Keratinocyte (primary cell): Measurements from ENCODE around the gene NOTCH3. TPM values are rescaled to one million over a fixed set of nuclear protein-coding genes. Genes with fewer than 3 reads are reported as not detected.

Experiments used
- DNase-seq: peaks from one replicate; pipeline ENCODE4 v3.0.0-alpha.2; 2011; ENCODE audit warnings: low read depth, missing footprints, low spot score
- FAIRE-seq: peaks from 2 replicates; lab custom pipeline; 2011; peaks lifted over from hg19 to GRCh38; lab: Jason Lieb, UNC
- H2AFZ ChIP-seq: 2 replicates; pipeline ENCODE4 v1.6.0; 2012; ENCODE audit warnings: low read length, control low read depth, inconsistent platforms; ENCODE audit not compliant: control insufficient read depth
- H3K27ac ChIP-seq: 2 replicates; pipeline ENCODE4 v1.5.1; 2011; ENCODE audit warnings: low read length; ENCODE audit not compliant: control insufficient read depth, insufficient read depth
- H3K27me3 ChIP-seq: 3 replicates; pipeline ENCODE4 v1.6.0; 2011; ENCODE audit warnings: low read length; ENCODE audit not compliant: control insufficient read depth, insufficient read depth; ENCODE audit errors: extremely low read depth
- H3K36me3 ChIP-seq, 2 experiments: 2 replicates in 1 of 2; 3 replicates in 1 of 2; pipeline ENCODE4 v1.5.1; 2011; ENCODE audit warnings: low read length in 2 of 2, mild to moderate bottlenecking in 1 of 2; ENCODE audit not compliant: control insufficient read depth in 2 of 2, insufficient read depth in 2 of 2; ENCODE audit errors: extremely low read depth in 1 of 2
- H3K4me1 ChIP-seq: 3 replicates; pipeline ENCODE4 v1.5.1; 2011; ENCODE audit warnings: low read length; ENCODE audit not compliant: control insufficient read depth, insufficient read depth; ENCODE audit errors: extremely low read depth
- H3K4me2 ChIP-seq: 3 replicates; pipeline ENCODE4 v1.6.0; 2011; ENCODE audit warnings: low read depth, low read length; ENCODE audit not compliant: control insufficient read depth, insufficient read depth; ENCODE audit errors: extremely low read depth
- H3K4me3 ChIP-seq, 3 experiments: fragments of 200-600 bp in 1 of 3; sonication (generic) in 1 of 3; 2 replicates in 2 of 3; 3 replicates in 1 of 3; pipeline ENCODE4 v1.5.1; 2011 to 2016; ENCODE audit warnings: low read length in 3 of 3, mild to moderate bottlenecking in 3 of 3, control low read depth in 2 of 3, inconsistent platforms in 1 of 3, low read depth in 1 of 3, mixed read lengths in 1 of 3, mixed run types in 1 of 3, moderate library complexity in 1 of 3; ENCODE audit not compliant: control insufficient read depth in 2 of 3, insufficient read depth in 2 of 3; ENCODE audit errors: extremely low read depth in 1 of 3
- H3K79me2 ChIP-seq: 2 replicates; pipeline ENCODE4 v1.6.0; 2012; ENCODE audit warnings: low read length; ENCODE audit not compliant: control insufficient read depth, insufficient read depth
- H3K9ac ChIP-seq: 3 replicates; pipeline ENCODE4 v1.6.0; 2011; ENCODE audit warnings: low read length; ENCODE audit not compliant: control insufficient read depth, insufficient read depth; ENCODE audit errors: extremely low read depth
- H3K9me1 ChIP-seq: 3 replicates; pipeline ENCODE4 v1.6.0; 2011; ENCODE audit warnings: low read length; ENCODE audit not compliant: control insufficient read depth, insufficient read depth; ENCODE audit errors: extremely low read depth
- H3K9me3 ChIP-seq: 2 replicates; pipeline ENCODE4 v1.5.1; 2012; ENCODE audit warnings: low read depth, low read length; ENCODE audit not compliant: control insufficient read depth
- H4K20me1 ChIP-seq: 3 replicates; pipeline ENCODE4 v1.6.0; 2011; ENCODE audit warnings: low read length; ENCODE audit not compliant: control insufficient read depth, insufficient read depth; ENCODE audit errors: extremely low read depth
- EZH2 ChIP-seq: IDR thresholded peaks from one replicate; pipeline ENCODE4 v1.6.1; 2012; ENCODE audit warnings: inconsistent platforms, mild to moderate bottlenecking, low read length, moderate library complexity
- dilution Hi-C: fragments of 300-500 bp; cut with MboI; formaldehyde crosslinking; loops from one replicate; pipeline ENCODE4 v1.7.0; 2020; ENCODE audit warnings: low sequenced_read_pairs; ENCODE audit not compliant: extremely low pct_ligation_motif_present
- polyA plus RNA-seq, 5 experiments: library from polyadenylated mRNA; depleted of rRNA in 3 of 5; stranded (reverse) in 3 of 5; stranded (forward) in 1 of 5; unstranded in 1 of 5; fragments of >200 nt; gene quantifications; 1 replicate in 1 of 5; 2 replicates in 3 of 5; 3 replicates in 1 of 5; pipeline versions ENCODE4 v1.2.1 to v1.2.3, GENCODE V29; 2011 to 2012; ENCODE audit warnings: missing spikeins in 2 of 5, low read depth in 1 of 5, low replicate concordance in 1 of 5
- small RNA-seq, 3 experiments: library from RNA; depleted of rRNA; stranded (forward); fragments of <200 nt; gene quantifications; one replicate each; pipeline ENCODE3, GENCODE V24; 2012; ENCODE audit warnings: low read depth in 3 of 3, low replicate concordance in 1 of 3; ENCODE audit not compliant: insufficient read length in 3 of 3
- TF ChIP-seq, protein P1 (sequence below), 3 experiments: IDR thresholded peaks in 1 of 3; conservative IDR thresholded peaks in 1 of 3; optimal IDR thresholded peaks in 1 of 3; 2 replicates in 2 of 3; 3 replicates in 1 of 3; pipeline versions ENCODE3 to v1.5.1; 2011; ENCODE audit warnings: low read length in 3 of 3, mild to moderate bottlenecking in 3 of 3, moderate library complexity in 2 of 3, control low read depth in 1 of 3, inconsistent platforms in 1 of 3; ENCODE audit not compliant: insufficient read depth in 2 of 3; ENCODE audit errors: extremely low read depth in 1 of 3

NOTCH3 gene
- polyA plus RNA-seq, 1 donor (not counting 4 experiments of a cell fraction or from before 2014, with no cell fraction given) = 4.1 TPM

DNA sequence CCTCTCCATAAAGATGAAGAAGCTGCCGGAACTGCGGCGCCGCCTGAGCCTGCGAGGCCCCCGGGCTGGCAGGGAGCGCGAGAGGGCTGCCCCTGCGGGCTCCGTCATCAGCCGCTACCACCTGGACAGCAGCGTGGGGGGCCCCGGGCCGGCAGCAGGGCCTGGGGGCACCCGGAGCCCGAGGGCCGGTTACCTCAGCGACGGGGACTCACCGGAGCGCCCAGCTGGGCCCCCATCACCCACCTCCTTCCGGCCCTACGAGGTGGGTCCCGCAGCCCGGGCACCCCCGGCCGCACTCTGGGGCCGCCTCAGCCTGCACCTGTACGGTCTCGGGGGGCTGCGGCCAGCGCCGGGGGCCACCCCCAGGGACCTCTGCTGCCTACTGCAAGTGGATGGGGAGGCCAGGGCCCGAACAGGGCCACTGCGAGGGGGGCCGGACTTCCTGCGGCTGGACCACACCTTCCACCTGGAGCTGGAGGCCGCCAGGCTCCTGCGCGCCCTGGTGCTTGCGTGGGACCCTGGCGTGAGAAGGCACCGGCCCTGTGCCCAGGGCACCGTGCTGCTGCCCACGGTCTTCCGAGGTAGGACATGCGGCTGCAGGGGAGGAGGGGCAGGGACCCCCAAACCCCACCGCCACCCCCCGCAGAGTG, 90.9 kb downstream of the NOTCH3 start:
- DNase-seq (no peak), FAIRE-seq (no peak)
- dilution Hi-C loops = no loop called here
- no peak for TF ChIP-seq EZH2
- TF ChIP-seq, protein P1, sequence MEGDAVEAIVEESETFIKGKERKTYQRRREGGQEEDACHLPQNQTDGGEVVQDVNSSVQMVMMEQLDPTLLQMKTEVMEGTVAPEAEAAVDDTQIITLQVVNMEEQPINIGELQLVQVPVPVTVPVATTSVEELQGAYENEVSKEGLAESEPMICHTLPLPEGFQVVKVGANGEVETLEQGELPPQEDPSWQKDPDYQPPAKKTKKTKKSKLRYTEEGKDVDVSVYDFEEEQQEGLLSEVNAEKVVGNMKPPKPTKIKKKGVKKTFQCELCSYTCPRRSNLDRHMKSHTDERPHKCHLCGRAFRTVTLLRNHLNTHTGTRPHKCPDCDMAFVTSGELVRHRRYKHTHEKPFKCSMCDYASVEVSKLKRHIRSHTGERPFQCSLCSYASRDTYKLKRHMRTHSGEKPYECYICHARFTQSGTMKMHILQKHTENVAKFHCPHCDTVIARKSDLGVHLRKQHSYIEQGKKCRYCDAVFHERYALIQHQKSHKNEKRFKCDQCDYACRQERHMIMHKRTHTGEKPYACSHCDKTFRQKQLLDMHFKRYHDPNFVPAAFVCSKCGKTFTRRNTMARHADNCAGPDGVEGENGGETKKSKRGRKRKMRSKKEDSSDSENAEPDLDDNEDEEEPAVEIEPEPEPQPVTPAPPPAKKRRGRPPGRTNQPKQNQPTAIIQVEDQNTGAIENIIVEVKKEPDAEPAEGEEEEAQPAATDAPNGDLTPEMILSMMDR (optimal IDR thresholded peaks at IDR 0.05 in 1 of 3, IDR thresholded peaks at IDR 0.05 in 1 of 3, conservative IDR thresholded peaks at IDR 0.05 in 1 of 3; ENCODE audit: extremely low read depth in 1 of 3, insufficient read depth in 2 of 3, low read length in 3 of 3) = no peak
- H4K20me1 ChIP-seq = no peaks in the 10 kb centered on the region
- no peaks in the 10 kb centered on the region for H3K27me3 ChIP-seq
- no peak overlapping the region for H3K4me3 ChIP-seq
- no peak overlapping the region for H3K9ac ChIP-seq
- H2AFZ ChIP-seq = no peak overlapping the region
- no peaks in the 10 kb centered on the region for H3K79me2 ChIP-seq
- no peaks in the 10 kb centered on the region for H3K9me3 ChIP-seq
- H3K4me2 ChIP-seq = no peak overlapping the region
- no peak overlapping the region for H3K27ac ChIP-seq
- H3K9me1 ChIP-seq = no peaks in the 10 kb centered on the region
- H3K36me3 ChIP-seq = peaks cover 4 to 20% of the 10 kb centered on the region in 2 experiments
- H3K4me1 ChIP-seq = peaks cover 3% of the 10 kb centered on the region

Small RNA genes within 50 kb of the gene (small RNA-seq; reads per million reads assigned to genes)
- gene MIR6795 = 0 reads per million in 3 experiments
- gene RNU6-782P = 0 reads per million in 3 experiments

Other genes starting within 250 kb of the NOTCH3 start
- 0.59 to 1.9 TPM (median 0.96 TPM) in 3 replicates for gene SLC1A6, start 221.1 kb downstream of the NOTCH3 start, polyA plus RNA-seq
- gene CASP14, start 151.5 kb downstream of the NOTCH3 start, polyA plus RNA-seq = 52.7 to 243 TPM (median 122 TPM) in 3 replicates
- gene OR1I1, start 118.8 kb downstream of the NOTCH3 start, polyA plus RNA-seq = not detected in 3 replicates
- gene SYDE1, start 93.6 kb downstream of the NOTCH3 start, polyA plus RNA-seq = 5.8 to 8.8 TPM (median 6.4 TPM) in 3 replicates
- 0.33 to 1.2 TPM (median 0.51 TPM) in 3 replicates for gene EPHX3, start 31.5 kb upstream of the NOTCH3 start, polyA plus RNA-seq
- 3.7 to 9.2 TPM (median 5.5 TPM) in 3 replicates for gene BRD4, start 131.5 kb upstream of the NOTCH3 start, polyA plus RNA-seq
- gene AKAP8, start 178.8 kb upstream of the NOTCH3 start, polyA plus RNA-seq = 16.8 to 18.1 TPM (median 18.1 TPM) in 3 replicates
- 28.4 to 48.2 TPM (median 44.3 TPM) in 3 replicates for gene AKAP8L, start 218.0 kb upstream of the NOTCH3 start, polyA plus RNA-seq
- gene WIZ, start 249.0 kb upstream of the NOTCH3 start, polyA plus RNA-seq = 5.1 to 10.6 TPM (median 7.5 TPM) in 3 replicates